HCT116 (cell line): Measurements from ENCODE around the gene ALAS2. TPM values are rescaled to one million over a fixed set of nuclear protein-coding genes. Genes with fewer than 3 reads are reported as not detected.
A peak's percentile ranks its signal among the peaks of the same experiment; 100 is the strongest.

Experiments
- ATAC-seq: fragments of 200-7000 bp; cut with Tn5 transposase; 2 replicates; pipeline ENCODE4 v1.9.1; 2020; ENCODE audit warnings: mild to moderate bottlenecking, moderate library complexity
- BruUV-seq: library from RNA; stranded (reverse); fragments of 400-500 nt; replicated peaks from 2 replicates; lab custom pipeline; 2021; lab: Mats Ljungman, UMichigan
- CTCF ChIA-PET: fragments of 300-600 bp; sonication (Branson Sonifier 250); formaldehyde crosslinking; loops from one replicate; lab custom pipeline; 2021; ENCODE audit warnings: antibody characterized with exemption; lab: Charles Lee
- POLR2A ChIA-PET: fragments of 300-600, 350-600 bp; sonication (Branson Sonifier 250); formaldehyde crosslinking; loops from one replicate; lab custom pipeline; 2021; ENCODE audit warnings: antibody characterized with exemption; lab: Charles Lee
- RAD21 ChIA-PET, 2 experiments: fragments of 300-600 bp; sonication (Branson Sonifier 250); formaldehyde crosslinking; loops; one replicate each; lab custom pipeline; 2023; ENCODE audit warnings: low total read pairs in 2 of 2; ENCODE audit not compliant: uncharacterized antibody in 2 of 2, unreplicated experiment in 2 of 2, low non-redundant PET in 1 of 2; lab: Charles Lee
- DNase-seq: peaks from one replicate; pipeline ENCODE4 v3.0.0-alpha.2; 2010; ENCODE audit warnings: low read depth, low spot score
- H2AFZ ChIP-seq: fragments of 200-600 bp; shearing (Covaris generic), sonication (generic); 2 replicates; pipeline ENCODE4 v1.6.1; 2017; ENCODE audit warnings: low read depth, mixed run types, mixed read lengths, antibody characterized with exemption, low read length; ENCODE audit not compliant: poor library complexity, severe bottlenecking
- H3K27ac ChIP-seq: 2 replicates; pipeline ENCODE4 v1.5.1; 2012; ENCODE audit warnings: low read depth, low read length
- H3K27me3 ChIP-seq: fragments of 200-600 bp; sonication (generic); 2 replicates; pipeline ENCODE4 v1.6.1; 2016; ENCODE audit warnings: mixed run types, low read length, mixed read lengths; ENCODE audit not compliant: insufficient read depth
- H3K36me3 ChIP-seq, 2 experiments: fragments of 200-500 bp in 1 of 2; fragments of 200-600 bp in 1 of 2; sonication (Bioruptor generic) in 1 of 2; sonication (generic) in 1 of 2; 2 replicates each; pipeline versions ENCODE4 v1.5.1 to v1.6.1; 2014 to 2016; ENCODE audit warnings: low read length in 2 of 2, inconsistent platforms in 1 of 2, mixed read lengths in 1 of 2, mixed run types in 1 of 2; ENCODE audit not compliant: insufficient read depth in 2 of 2, control insufficient read depth in 1 of 2
- H3K4me1 ChIP-seq, 2 experiments: fragments of 200-600 bp in 1 of 2; sonication (generic) in 1 of 2; 2 replicates each; pipeline versions ENCODE4 v1.5.1 to v1.6.1; 2012 to 2017; ENCODE audit warnings: low read length in 2 of 2, inconsistent platforms in 1 of 2, mild to moderate bottlenecking in 1 of 2, mixed read lengths in 1 of 2, mixed run types in 1 of 2, moderate library complexity in 1 of 2; ENCODE audit not compliant: insufficient read depth in 2 of 2, control insufficient read depth in 1 of 2
- H3K4me2 ChIP-seq: fragments of 200-600 bp; sonication (generic); 2 replicates; pipeline ENCODE4 v1.6.1; 2017; ENCODE audit warnings: mixed run types, low read length, mixed read lengths
- H3K4me3 ChIP-seq, 2 experiments: fragments of 200-600 bp in 1 of 2; sonication (generic) in 1 of 2; replicated peaks in 1 of 2; 2 replicates each; pipeline ENCODE4 v1.5.1; 2011 to 2016; ENCODE audit warnings: low read length in 2 of 2, control low read depth in 1 of 2, low read depth in 1 of 2, mild to moderate bottlenecking in 1 of 2, mixed read lengths in 1 of 2, mixed run types in 1 of 2
- H3K79me2 ChIP-seq: fragments of 200-600 bp; sonication (generic); 2 replicates; pipeline ENCODE4 v1.6.1; 2017; ENCODE audit warnings: mild to moderate bottlenecking, mixed run types, low read length, moderate library complexity, mixed read lengths; ENCODE audit not compliant: insufficient read depth
- H3K9ac ChIP-seq: fragments of 200-600 bp; sonication (generic); 2 replicates; pipeline ENCODE4 v1.6.1; 2016; ENCODE audit warnings: low read length, mixed read lengths
- H3K9me2 ChIP-seq: fragments of 200-600 bp; sonication (generic), shearing (Covaris generic); 2 replicates; pipeline ENCODE4 v1.6.1; 2017; ENCODE audit warnings: mixed run types, mild to moderate bottlenecking, moderate library complexity; ENCODE audit not compliant: insufficient read depth
- H3K9me3 ChIP-seq, 2 experiments: fragments of 200-500 bp in 1 of 2; fragments of 200-600 bp in 1 of 2; sonication (Bioruptor generic) in 1 of 2; sonication (generic) in 1 of 2; 2 replicates each; pipeline ENCODE4 v1.6.1; 2014 to 2017; ENCODE audit warnings: low read length in 2 of 2, mixed read lengths in 2 of 2, inconsistent platforms in 1 of 2, low read depth in 1 of 2, mild to moderate bottlenecking in 1 of 2, mixed run types in 1 of 2, moderate library complexity in 1 of 2; ENCODE audit not compliant: control insufficient read depth in 1 of 2, insufficient read depth in 1 of 2
- H4K20me1 ChIP-seq: fragments of 200-600 bp; sonication (generic), shearing (Covaris generic); 2 replicates; pipeline ENCODE4 v1.6.1; 2017; ENCODE audit warnings: mixed run types, mild to moderate bottlenecking, moderate library complexity; ENCODE audit not compliant: insufficient read depth
- CBX3 ChIP-seq: IDR thresholded peaks from 2 replicates; pipeline ENCODE4 v1.6.1; 2012; ENCODE audit warnings: low read depth
- CEBPB ChIP-seq: IDR thresholded peaks from 2 replicates; pipeline ENCODE4 v1.6.1; 2012; ENCODE audit warnings: low read depth
- EGR1 ChIP-seq: IDR thresholded peaks from 2 replicates; pipeline ENCODE4 v1.6.1; 2012; ENCODE audit warnings: low read depth
- EZH2phosphoT487 ChIP-seq: fragments of 200-600 bp; IDR thresholded peaks from 2 replicates; pipeline ENCODE4 v1.6.1; 2018; ENCODE audit warnings: antibody characterized with exemption, borderline replicate concordance
- POLR2A ChIP-seq: IDR thresholded peaks from 2 replicates; pipeline ENCODE4 v1.7.0; 2011; ENCODE audit warnings: borderline replicate concordance; ENCODE audit not compliant: insufficient read depth, insufficient read length; ENCODE audit errors: extremely low read depth
- RAD21 ChIP-seq: IDR thresholded peaks from 2 replicates; pipeline ENCODE4 v1.6.1; 2012; ENCODE audit warnings: low read depth, mild to moderate bottlenecking
- SIN3A ChIP-seq: IDR thresholded peaks from 2 replicates; pipeline ENCODE4 v1.6.1; 2012; ENCODE audit warnings: low read depth
- SP1 ChIP-seq: IDR thresholded peaks from 2 replicates; pipeline ENCODE4 v1.6.1; 2012; ENCODE audit warnings: low read depth
- SRF ChIP-seq: IDR thresholded peaks from 2 replicates; pipeline ENCODE4 v1.6.1; 2012; ENCODE audit warnings: low read depth
- TCF7L2 ChIP-seq: IDR thresholded peaks from 2 replicates; pipeline ENCODE4 v1.7.0; 2011; ENCODE audit warnings: borderline replicate concordance, inconsistent platforms; ENCODE audit not compliant: insufficient read depth, insufficient read length; ENCODE audit errors: extremely low read depth
- YY1 ChIP-seq: IDR thresholded peaks from 2 replicates; pipeline ENCODE4 v1.6.1; 2011; ENCODE audit warnings: low read length, low read depth, moderate library complexity, mild to moderate bottlenecking; ENCODE audit not compliant: insufficient replicate concordance; ENCODE audit errors: extremely low read depth
- ZFX ChIP-seq: fragments of 450-650 bp; IDR thresholded peaks from 2 replicates; pipeline ENCODE4 v1.6.1; 2017
- ZNF274 ChIP-seq: fragments of 200-500 bp; sonication (Bioruptor generic); IDR thresholded peaks from 2 replicates; pipeline ENCODE4 v1.6.1; 2014; ENCODE audit warnings: mild to moderate bottlenecking, low read depth, low read length, inconsistent platforms
- intact Hi-C: fragments of 100-400 bp; cut with micrococcal nuclease; formaldehyde crosslinking; loops from 2 replicates; pipeline ENCODE4 v1.10.0; 2022
- total RNA-seq: library from RNA; stranded (reverse); gene quantifications from one replicate; pipeline ENCODE4 v1.2.1, GENCODE V29; 2021; ENCODE audit not compliant: unreplicated experiment
- TF ChIP-seq, protein P1 (sequence below): IDR thresholded peaks from 2 replicates; pipeline ENCODE4 v1.6.1; 2011; ENCODE audit warnings: mild to moderate bottlenecking, low read length, moderate library complexity; ENCODE audit not compliant: insufficient replicate concordance; ENCODE audit errors: extremely low read depth
- TF ChIP-seq, protein P2 (sequence below): IDR thresholded peaks from 2 replicates; pipeline ENCODE4 v1.6.1; 2012
- TF ChIP-seq, protein P3 (sequence below): IDR thresholded peaks from 2 replicates; pipeline ENCODE4 v1.6.1; 2012; ENCODE audit warnings: low read depth

Gene ALAS2
- total RNA-seq, 1 experiment from 2014 or later, result not detected

DNA sequence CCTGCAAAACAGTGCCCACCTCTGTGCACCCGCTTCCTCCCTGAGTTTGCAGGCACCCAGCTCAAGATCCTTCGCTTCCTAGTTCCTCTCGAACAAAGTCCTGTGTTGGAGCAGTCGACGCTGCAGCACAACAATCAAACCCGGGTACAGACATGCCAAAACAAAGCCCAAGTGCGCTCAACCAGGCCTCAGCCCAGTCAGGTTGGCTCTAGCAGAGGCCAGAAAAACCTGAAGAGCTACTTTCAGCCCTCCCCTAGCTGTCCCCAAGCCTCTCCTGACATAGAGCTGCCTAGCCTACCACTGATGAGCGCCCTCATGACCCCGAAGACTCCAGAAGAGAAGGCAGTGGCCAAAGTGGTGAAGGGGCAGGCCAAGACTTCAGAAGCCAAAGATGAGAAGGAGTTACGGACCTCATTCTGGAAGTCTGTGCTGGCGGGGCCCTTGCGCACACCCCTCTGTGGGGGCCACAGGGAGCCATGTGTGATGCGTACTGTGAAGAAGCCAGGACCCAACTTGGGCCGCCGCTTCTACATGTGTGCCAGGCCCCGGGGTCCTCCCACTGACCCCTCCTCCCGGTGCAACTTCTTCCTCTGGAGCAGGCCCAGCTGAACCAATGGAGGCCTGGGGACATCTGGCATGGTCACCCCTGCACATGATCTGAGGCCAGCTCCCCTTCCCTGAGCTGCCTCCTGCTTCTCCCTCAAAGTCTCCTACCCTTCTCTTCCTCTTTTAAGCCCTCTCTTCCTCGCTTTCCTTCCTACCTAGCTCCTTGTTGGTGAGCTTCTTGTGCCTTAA, 23.8 kb downstream of the ALAS2 start:
- Histone ChIP-seq H3K4me2 (peak overlapping the region; percentile 58), H2AFZ (no peak overlapping the region), H3K27me3 (no peaks in the 10 kb centered on the region), H3K27ac (peak overlapping the region; percentile 72; the same call in 1 of the 2 replicates)
- RAD21 ChIA-PET, result no interaction called here
- CTCF ChIA-PET, result interaction anchor here (0.7 kb wide), 1 partner anchor 525 kb away, joined by 3 read pairs; no protein-coding TSS in a partner anchor
- POLR2A ChIA-PET, result no interaction called here
- ATAC-seq, result no peak
- TF ChIP-seq, protein P1, sequence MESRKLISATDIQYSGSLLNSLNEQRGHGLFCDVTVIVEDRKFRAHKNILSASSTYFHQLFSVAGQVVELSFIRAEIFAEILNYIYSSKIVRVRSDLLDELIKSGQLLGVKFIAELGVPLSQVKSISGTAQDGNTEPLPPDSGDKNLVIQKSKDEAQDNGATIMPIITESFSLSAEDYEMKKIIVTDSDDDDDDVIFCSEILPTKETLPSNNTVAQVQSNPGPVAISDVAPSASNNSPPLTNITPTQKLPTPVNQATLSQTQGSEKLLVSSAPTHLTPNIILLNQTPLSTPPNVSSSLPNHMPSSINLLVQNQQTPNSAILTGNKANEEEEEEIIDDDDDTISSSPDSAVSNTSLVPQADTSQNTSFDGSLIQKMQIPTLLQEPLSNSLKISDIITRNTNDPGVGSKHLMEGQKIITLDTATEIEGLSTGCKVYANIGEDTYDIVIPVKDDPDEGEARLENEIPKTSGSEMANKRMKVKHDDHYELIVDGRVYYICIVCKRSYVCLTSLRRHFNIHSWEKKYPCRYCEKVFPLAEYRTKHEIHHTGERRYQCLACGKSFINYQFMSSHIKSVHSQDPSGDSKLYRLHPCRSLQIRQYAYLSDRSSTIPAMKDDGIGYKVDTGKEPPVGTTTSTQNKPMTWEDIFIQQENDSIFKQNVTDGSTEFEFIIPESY, result no peak
- TF ChIP-seq SIN3A (no peak), YY1 (no peak), CEBPB (no peak), POLR2A (no peak), SRF (no peak), RAD21 (no peak), TCF7L2 (no peak), CBX3 (no peak), ZNF274 (no peak), EGR1 (no peak), SP1 (no peak), ZFX (no peak), EZH2phosphoT487 (no peak)
- TF ChIP-seq, protein P2, sequence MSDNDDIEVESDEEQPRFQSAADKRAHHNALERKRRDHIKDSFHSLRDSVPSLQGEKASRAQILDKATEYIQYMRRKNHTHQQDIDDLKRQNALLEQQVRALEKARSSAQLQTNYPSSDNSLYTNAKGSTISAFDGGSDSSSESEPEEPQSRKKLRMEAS, result no peak
- TF ChIP-seq, protein P3, sequence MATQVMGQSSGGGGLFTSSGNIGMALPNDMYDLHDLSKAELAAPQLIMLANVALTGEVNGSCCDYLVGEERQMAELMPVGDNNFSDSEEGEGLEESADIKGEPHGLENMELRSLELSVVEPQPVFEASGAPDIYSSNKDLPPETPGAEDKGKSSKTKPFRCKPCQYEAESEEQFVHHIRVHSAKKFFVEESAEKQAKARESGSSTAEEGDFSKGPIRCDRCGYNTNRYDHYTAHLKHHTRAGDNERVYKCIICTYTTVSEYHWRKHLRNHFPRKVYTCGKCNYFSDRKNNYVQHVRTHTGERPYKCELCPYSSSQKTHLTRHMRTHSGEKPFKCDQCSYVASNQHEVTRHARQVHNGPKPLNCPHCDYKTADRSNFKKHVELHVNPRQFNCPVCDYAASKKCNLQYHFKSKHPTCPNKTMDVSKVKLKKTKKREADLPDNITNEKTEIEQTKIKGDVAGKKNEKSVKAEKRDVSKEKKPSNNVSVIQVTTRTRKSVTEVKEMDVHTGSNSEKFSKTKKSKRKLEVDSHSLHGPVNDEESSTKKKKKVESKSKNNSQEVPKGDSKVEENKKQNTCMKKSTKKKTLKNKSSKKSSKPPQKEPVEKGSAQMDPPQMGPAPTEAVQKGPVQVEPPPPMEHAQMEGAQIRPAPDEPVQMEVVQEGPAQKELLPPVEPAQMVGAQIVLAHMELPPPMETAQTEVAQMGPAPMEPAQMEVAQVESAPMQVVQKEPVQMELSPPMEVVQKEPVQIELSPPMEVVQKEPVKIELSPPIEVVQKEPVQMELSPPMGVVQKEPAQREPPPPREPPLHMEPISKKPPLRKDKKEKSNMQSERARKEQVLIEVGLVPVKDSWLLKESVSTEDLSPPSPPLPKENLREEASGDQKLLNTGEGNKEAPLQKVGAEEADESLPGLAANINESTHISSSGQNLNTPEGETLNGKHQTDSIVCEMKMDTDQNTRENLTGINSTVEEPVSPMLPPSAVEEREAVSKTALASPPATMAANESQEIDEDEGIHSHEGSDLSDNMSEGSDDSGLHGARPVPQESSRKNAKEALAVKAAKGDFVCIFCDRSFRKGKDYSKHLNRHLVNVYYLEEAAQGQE, result no peak
- TF ChIP-seq, all 23 proteins: peak for 0
- intact Hi-C loops, result no loop called here
- BruUV-seq, result no TSS peak
- DNase-seq, result no peak
- H3K9me2 ChIP-seq, result no peaks in the 10 kb centered on the region
- H3K9me3 ChIP-seq, result no peaks in the 10 kb centered on the region
- no peaks in the 10 kb centered on the region for H4K20me1 ChIP-seq
- H3K36me3 ChIP-seq, result no peaks in the 10 kb centered on the region; a peak in 1 of 4 replicates
- peaks cover 16 to 57% of the 10 kb centered on the region in 2 experiments for H3K4me1 ChIP-seq
- H3K9ac ChIP-seq, result no peak overlapping the region
- no peak overlapping the region for H3K4me3 ChIP-seq
- peaks cover 14% of the 10 kb centered on the region for H3K79me2 ChIP-seq
